Memory B cell (primary cell): ENCODE data around the gene NHLRC1.

Experiments used
- ATAC-seq: fragments of 150-1000 bp; cut with Tn5 transposase; 2 replicates; pipeline ENCODE4 v1.10.0; 2021; ENCODE audit warnings: low read depth, mild to moderate bottlenecking, moderate library complexity
- DNase-seq, 2 donors: peaks; one replicate each; pipeline ENCODE4 v3.0.0; 2022; ENCODE audit warnings: low spot score in 2 of 2
- H3K27ac Mint-ChIP-seq: one replicate; pipeline ENCODE4 v1.8.0; 2022; ENCODE audit warnings: mild to moderate bottlenecking, moderate library complexity, mixed read lengths
- H3K27me3 Mint-ChIP-seq: one replicate; pipeline ENCODE4 v1.8.0; 2022; ENCODE audit warnings: mixed read lengths
- H3K36me3 Mint-ChIP-seq: one replicate; pipeline ENCODE4 v1.8.0; 2022; ENCODE audit warnings: mild to moderate bottlenecking, mixed read lengths
- H3K4me1 Mint-ChIP-seq: one replicate; pipeline ENCODE4 v1.8.0; 2022; ENCODE audit warnings: mixed read lengths
- H3K4me3 Mint-ChIP-seq: one replicate; pipeline ENCODE4 v1.8.0; 2022; ENCODE audit warnings: mild to moderate bottlenecking, moderate library complexity, mixed read lengths
- H3K9me3 Mint-ChIP-seq: one replicate; pipeline ENCODE4 v1.8.0; 2022; ENCODE audit warnings: mixed read lengths

Gene NHLRC1

DNA sequence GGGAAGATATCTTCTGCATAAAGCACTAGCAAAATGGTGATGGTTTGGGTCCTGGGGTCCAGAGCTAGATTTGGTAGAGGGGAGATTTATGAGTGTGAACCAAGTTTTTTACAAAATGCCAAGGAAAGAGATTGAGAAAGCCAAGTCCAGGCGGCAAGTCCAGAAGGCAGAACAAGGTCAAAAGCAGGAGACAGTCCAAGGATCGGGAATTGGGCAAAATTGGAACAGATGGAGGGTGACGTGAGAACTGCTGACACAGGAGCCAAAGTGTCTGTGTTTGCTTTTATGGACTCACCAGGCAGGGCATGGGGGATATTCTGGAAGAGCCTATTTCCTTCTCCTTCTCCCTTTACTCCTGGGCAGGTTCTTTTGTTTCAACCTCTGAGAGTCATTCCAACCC is 4.1 kb downstream of the NHLRC1 start:
- no peaks in the 10 kb centered on the region for H3K9me3 Mint-ChIP-seq
- peaks cover 5% of the 10 kb centered on the region for H3K27me3 Mint-ChIP-seq
- H3K36me3 Mint-ChIP-seq = no peaks in the 10 kb centered on the region
- DNase-seq = no peak
- no peak overlapping the region for H3K27ac Mint-ChIP-seq
- peaks cover 8% of the 10 kb centered on the region for H3K4me1 Mint-ChIP-seq
- ATAC-seq = no peak
- no peak overlapping the region for H3K4me3 Mint-ChIP-seq

GRCh38 chr6:18117136-18117535 is 5.3 kb downstream of the NHLRC1 start:
- no peaks in the 10 kb centered on the region for H3K9me3 Mint-ChIP-seq
- no peaks in the 10 kb centered on the region for H3K36me3 Mint-ChIP-seq
- no peak overlapping the region for H3K4me3 Mint-ChIP-seq
- ATAC-seq (no peak), DNase-seq (no peak)
- peaks cover 3% of the 10 kb centered on the region for H3K27me3 Mint-ChIP-seq
- no peaks in the 10 kb centered on the region for H3K4me1 Mint-ChIP-seq
- H3K27ac Mint-ChIP-seq = no peak overlapping the region

- Mint-ChIP-seq H3K36me3 (no peaks in the 10 kb centered on the region), H3K4me3 (no peak overlapping the region), H3K27ac (no peak overlapping the region), H3K27me3 (peaks cover 5% of the 10 kb centered on the region), H3K9me3 (no peaks in the 10 kb centered on the region), H3K4me1 (no peaks in the 10 kb centered on the region)
- DNase-seq = no peak
- ATAC-seq = no peak
Measured at GRCh38 chr6:18115356-18115755, 7.1 kb downstream of the NHLRC1 start.

DNA sequence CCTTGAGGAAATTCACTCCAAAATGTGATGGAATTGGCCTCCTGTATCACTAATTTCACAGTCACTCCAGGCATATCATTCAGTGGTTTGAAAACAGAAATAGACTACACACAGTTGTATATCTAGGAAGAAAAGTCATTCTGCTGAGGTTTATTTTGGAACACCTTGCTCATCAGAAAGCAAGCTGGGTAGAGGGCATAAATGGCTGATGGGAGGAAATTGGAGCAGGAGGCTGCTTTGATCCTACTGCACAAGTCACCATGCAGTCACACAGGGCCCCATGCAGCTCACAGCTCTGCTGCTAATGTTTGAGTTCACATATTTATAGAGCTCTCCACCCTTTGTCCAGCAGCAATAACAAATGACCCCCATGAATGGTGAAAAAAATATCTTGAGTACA is 12.3 kb downstream of the NHLRC1 start:
- Mint-ChIP-seq H3K27ac (no peak overlapping the region), H3K36me3 (peaks cover 4% of the 10 kb centered on the region), H3K9me3 (peaks cover 8% of the 10 kb centered on the region), H3K27me3 (peaks cover 7% of the 10 kb centered on the region), H3K4me3 (no peak overlapping the region), H3K4me1 (no peaks in the 10 kb centered on the region)
- ATAC-seq = no peak
- DNase-seq = no peak

- H3K36me3 Mint-ChIP-seq = peaks cover 4% of the 10 kb centered on the region
- no peak overlapping the region for H3K4me3 Mint-ChIP-seq
- peaks cover 9% of the 10 kb centered on the region for H3K27me3 Mint-ChIP-seq
- ATAC-seq = no peak
- no peak for DNase-seq
- no peaks in the 10 kb centered on the region for H3K4me1 Mint-ChIP-seq
- H3K27ac Mint-ChIP-seq = no peak overlapping the region
- peaks cover 8% of the 10 kb centered on the region for H3K9me3 Mint-ChIP-seq
Measured at GRCh38 chr6:18107061-18107460, 15.4 kb downstream of the NHLRC1 start.

GRCh38 chr6:18102783-18103509 is 19.5 kb downstream of the NHLRC1 start:
- peaks cover 9% of the 10 kb centered on the region for H3K27me3 Mint-ChIP-seq
- H3K4me1 Mint-ChIP-seq = no peaks in the 10 kb centered on the region
- peaks cover 8% of the 10 kb centered on the region for H3K9me3 Mint-ChIP-seq
- ATAC-seq = no peak
- H3K27ac Mint-ChIP-seq = no peak overlapping the region
- peaks cover 4% of the 10 kb centered on the region for H3K36me3 Mint-ChIP-seq
- no peak for DNase-seq
- H3K4me3 Mint-ChIP-seq = no peak overlapping the region

DNA sequence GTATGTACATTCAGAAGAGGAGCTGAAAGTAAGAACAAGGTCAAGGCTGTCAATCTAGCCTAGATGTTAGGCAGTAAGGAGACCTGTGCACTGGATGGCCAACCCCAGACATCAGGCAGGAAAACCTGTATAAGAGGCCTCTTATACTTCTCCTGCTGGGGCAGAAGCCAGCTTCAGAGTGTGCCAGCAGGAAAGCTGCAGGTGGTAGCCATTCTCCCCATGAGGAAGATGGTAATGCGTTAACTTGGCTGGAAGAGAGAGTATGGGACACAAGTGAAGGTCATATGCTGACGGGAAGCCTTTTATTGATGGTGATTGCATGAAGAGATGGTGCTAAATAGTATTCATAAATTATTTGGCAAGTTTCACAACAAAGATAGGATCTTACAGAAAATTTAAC is 20.6 kb downstream of the NHLRC1 start:
- DNase-seq = no peak
- peaks cover 11% of the 10 kb centered on the region for H3K27me3 Mint-ChIP-seq
- peaks cover 4% of the 10 kb centered on the region for H3K9me3 Mint-ChIP-seq
- peaks cover 2% of the 10 kb centered on the region for H3K36me3 Mint-ChIP-seq
- no peaks in the 10 kb centered on the region for H3K4me1 Mint-ChIP-seq
- H3K27ac Mint-ChIP-seq = no peak overlapping the region
- no peak for ATAC-seq
- H3K4me3 Mint-ChIP-seq = no peak overlapping the region

DNA sequence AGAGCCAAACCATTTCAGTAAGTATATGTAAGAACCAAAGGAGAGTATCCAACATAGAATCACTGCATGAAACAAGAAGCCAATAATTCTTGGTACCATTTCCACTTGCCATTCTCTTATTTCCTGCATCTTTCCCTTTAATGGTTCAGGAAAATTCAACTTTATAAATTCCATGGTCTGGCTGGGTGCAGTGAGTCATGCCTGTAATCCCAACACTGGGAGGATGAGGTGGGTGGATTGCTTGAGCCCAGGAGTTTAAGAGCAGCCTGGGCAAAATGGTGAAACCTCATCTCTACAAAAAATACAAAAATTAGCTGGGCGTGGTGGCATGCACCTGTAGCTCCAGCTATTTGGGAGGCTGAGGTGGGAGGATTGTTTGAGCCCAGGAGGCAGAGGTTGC is 21.2 kb downstream of the NHLRC1 start:
- ATAC-seq = no peak
- peaks cover 1% of the 10 kb centered on the region for H3K36me3 Mint-ChIP-seq

GRCh38 chr6:18100296-18100695 is 22.2 kb downstream of the NHLRC1 start:
- peaks cover 8% of the 10 kb centered on the region for H3K27me3 Mint-ChIP-seq
- no peaks in the 10 kb centered on the region for H3K9me3 Mint-ChIP-seq
- DNase-seq = no peak
- no peaks in the 10 kb centered on the region for H3K4me1 Mint-ChIP-seq
- no peak overlapping the region for H3K27ac Mint-ChIP-seq
- no peak overlapping the region for H3K4me3 Mint-ChIP-seq
- ATAC-seq = no peak
- peaks cover 1% of the 10 kb centered on the region for H3K36me3 Mint-ChIP-seq

More for the DNA sequence above, 21.2 kb downstream of the NHLRC1 start:
- Mint-ChIP-seq H3K27me3 (peaks cover 11% of the 10 kb centered on the region), H3K9me3 (peaks cover 4% of the 10 kb centered on the region), H3K4me1 (no peaks in the 10 kb centered on the region), H3K4me3 (no peak overlapping the region), H3K27ac (no peak overlapping the region)
- no peak for DNase-seq

DNA sequence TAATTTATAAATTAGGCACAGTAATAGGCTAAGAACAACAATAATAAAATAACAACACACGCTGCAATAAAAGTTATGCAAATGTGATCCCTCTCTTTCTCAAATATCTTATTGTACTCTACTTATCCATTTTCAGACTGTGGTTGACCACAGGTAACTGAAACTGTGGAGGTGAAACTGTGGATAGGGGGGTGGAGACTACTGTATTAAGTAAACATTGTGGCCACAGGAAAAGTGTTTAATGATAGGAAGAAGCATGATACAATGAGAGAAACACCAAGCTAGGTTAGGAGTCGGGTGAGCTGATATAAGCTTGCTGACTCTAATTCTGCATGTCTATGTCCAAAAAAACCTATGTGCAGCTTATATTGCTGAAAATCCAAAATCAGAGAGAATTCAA is 23.0 kb downstream of the NHLRC1 start:
- no peaks in the 10 kb centered on the region for H3K9me3 Mint-ChIP-seq
- no peak for DNase-seq

DNA sequence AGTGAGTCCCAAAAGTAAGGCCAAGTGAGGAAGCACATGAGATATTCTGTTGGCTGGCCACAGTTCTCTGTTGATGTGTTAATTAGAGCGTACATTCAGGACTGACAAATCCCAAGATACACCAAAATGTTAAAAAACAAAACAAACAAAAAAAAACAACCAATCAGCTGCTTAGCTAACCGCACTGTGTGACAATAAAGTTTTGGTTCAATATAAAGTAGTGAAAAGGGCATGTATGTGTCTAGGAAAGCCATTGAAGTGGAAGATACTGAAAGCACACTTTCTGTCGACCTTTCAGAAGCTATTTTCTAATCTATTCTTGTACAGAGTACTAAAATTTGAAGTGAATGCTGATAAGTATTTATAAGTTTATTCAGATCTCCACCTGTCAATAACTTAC is 26.1 kb downstream of the NHLRC1 start:
- Mint-ChIP-seq H3K4me3 (no peak overlapping the region), H3K9me3 (no peaks in the 10 kb centered on the region), H3K27me3 (peaks cover 4% of the 10 kb centered on the region), H3K27ac (no peak overlapping the region), H3K36me3 (peaks cover 1% of the 10 kb centered on the region), H3K4me1 (no peaks in the 10 kb centered on the region)
- DNase-seq (no peak), ATAC-seq (no peak)

More for the DNA sequence above, 23.0 kb downstream of the NHLRC1 start:
- Mint-ChIP-seq H3K4me3 (no peak overlapping the region), H3K36me3 (peaks cover 1% of the 10 kb centered on the region), H3K27ac (no peak overlapping the region), H3K27me3 (peaks cover 8% of the 10 kb centered on the region), H3K4me1 (no peaks in the 10 kb centered on the region)
- no peak for ATAC-seq

DNA sequence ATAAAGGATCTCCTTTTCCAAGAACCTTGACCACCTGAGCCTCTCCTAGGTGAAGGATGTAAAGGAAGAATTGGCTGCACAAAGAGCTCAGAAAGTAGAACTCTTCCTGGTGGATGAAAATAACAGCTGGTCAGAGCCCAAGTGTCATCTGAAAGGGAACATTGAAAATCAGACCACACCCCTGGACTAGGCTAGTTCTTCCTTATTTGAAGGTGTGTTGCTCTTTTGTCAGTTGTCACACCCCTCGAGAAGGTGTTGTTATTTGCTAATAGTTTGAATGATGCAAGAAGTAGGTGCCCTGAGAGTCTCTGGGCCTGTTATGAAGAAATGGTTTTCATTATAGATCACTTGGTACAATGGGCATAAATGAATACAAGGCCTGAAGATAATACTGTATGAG is 31.1 kb downstream of the NHLRC1 start:
- Mint-ChIP-seq H3K4me3 (no peak overlapping the region), H3K9me3 (peaks cover 4% of the 10 kb centered on the region), H3K27me3 (peaks cover 6% of the 10 kb centered on the region)

GRCh38 chr6:18090349-18090786 is 32.1 kb downstream of the NHLRC1 start:
- DNase-seq (no peak), ATAC-seq (no peak)
- Mint-ChIP-seq H3K27ac (no peak overlapping the region), H3K27me3 (peaks cover 6% of the 10 kb centered on the region), H3K9me3 (peaks cover 4% of the 10 kb centered on the region), H3K36me3 (peaks cover 4% of the 10 kb centered on the region), H3K4me3 (no peak overlapping the region), H3K4me1 (no peaks in the 10 kb centered on the region)

More for the DNA sequence above, 31.1 kb downstream of the NHLRC1 start:
- ATAC-seq = no peak
- H3K4me1 Mint-ChIP-seq = no peaks in the 10 kb centered on the region
- H3K27ac Mint-ChIP-seq = no peak overlapping the region
- DNase-seq = no peak
- peaks cover 4% of the 10 kb centered on the region for H3K36me3 Mint-ChIP-seq

DNA sequence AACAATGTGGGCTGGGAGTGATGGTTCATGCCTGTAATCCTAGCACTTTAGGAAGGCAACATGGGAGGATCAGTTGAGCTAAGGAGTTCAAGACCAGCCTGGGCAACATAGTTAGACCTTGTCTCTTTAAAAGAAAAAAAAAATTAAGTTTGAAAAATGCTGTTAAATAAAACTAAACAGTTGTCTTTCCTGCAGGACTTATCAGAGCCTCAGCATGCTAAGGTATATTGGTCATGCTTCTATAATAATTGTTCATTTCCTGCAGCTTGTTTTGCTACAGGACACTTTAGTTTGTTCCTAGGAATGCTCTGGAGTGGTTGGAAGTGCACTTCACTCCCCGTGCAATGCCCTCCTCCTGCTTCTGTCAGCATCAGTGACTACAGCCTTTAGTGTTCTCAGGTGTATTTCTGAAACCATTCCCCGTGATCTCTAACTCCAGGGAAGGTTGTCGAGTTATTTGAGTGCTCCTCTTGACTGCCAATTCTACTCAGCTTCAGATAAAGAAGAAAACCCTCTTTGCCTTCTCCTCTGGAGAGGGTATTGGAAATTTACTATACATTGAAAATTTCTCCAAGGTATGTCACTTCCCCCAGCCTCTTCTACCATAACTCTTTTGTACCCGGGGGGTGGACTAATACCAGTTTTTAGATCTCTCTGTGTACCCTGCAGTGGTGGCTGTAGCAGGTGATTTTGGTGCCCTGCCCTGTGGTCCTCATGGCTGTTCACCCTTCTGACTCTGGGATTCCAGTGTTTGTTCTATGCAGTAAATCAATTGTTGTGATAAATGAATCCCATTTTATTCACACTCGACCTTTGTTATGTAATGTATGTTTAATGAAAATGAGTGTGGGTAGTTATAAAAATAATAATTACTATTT is 33.8 kb downstream of the NHLRC1 start:
- no peak for DNase-seq

More for the DNA sequence above, 33.8 kb downstream of the NHLRC1 start:
- no peak for ATAC-seq
- no peaks in the 10 kb centered on the region for H3K4me1 Mint-ChIP-seq
- H3K4me3 Mint-ChIP-seq = no peak overlapping the region
- H3K9me3 Mint-ChIP-seq = peaks cover 4% of the 10 kb centered on the region
- H3K36me3 Mint-ChIP-seq = peaks cover 4% of the 10 kb centered on the region
- peaks cover 4% of the 10 kb centered on the region for H3K27me3 Mint-ChIP-seq
- no peak overlapping the region for H3K27ac Mint-ChIP-seq
